HFFc6 (cell line): ENCODE results near the gene GNA15. TPM values are rescaled to one million over a fixed set of nuclear protein-coding genes. Genes with fewer than 3 reads are reported as not detected.
"Not testable (repeated sequence)": the region's sequence is repeated elsewhere in the genome, so short reads cannot be mapped to it uniquely, and the experiment has no call there.

Experiments used
- DNase-seq: peaks from one replicate; pipeline ENCODE4 v3.0.0-alpha.2; 2018
- H3K27ac Mint-ChIP-seq: 2 replicates; pipeline ENCODE4 v1.8.0; 2020; ENCODE audit warnings: mild to moderate bottlenecking, mixed read lengths
- H3K27me3 Mint-ChIP-seq: 2 replicates; pipeline ENCODE4 v1.8.0; 2021; ENCODE audit warnings: mild to moderate bottlenecking, moderate library complexity, mixed read lengths; ENCODE audit not compliant: insufficient read depth
- H3K36me3 Mint-ChIP-seq: 2 replicates; pipeline ENCODE4 v1.8.0; 2021; ENCODE audit warnings: low read depth, mixed read lengths
- H3K4me1 Mint-ChIP-seq: 2 replicates; pipeline ENCODE4 v1.8.0; 2020; ENCODE audit warnings: low read depth, mixed read lengths
- H3K4me3 Mint-ChIP-seq: 2 replicates; pipeline ENCODE4 v1.8.0; 2020; ENCODE audit warnings: mild to moderate bottlenecking, moderate library complexity, mixed read lengths
- H3K9me3 Mint-ChIP-seq: 2 replicates; pipeline ENCODE4 v1.8.0; 2020; ENCODE audit warnings: mild to moderate bottlenecking, mixed read lengths
- CTCF ChIP-seq: fragments of 200-600 bp; sonication (generic); IDR thresholded peaks from 2 replicates; pipeline ENCODE4 v1.5.0; 2021; ENCODE audit warnings: antibody characterized with exemption, mild to moderate bottlenecking
- total RNA-seq, 6 experiments: library from RNA; stranded (reverse); fragmentation: NEBNext Ultra II Directional; extraction: Animal tissue kit (Norgen Biotek cat#: 25700); gene quantifications; 2 replicates in 1 of 6; 3 replicates in 5 of 6; pipeline ENCODE4 v1.2.3, GENCODE V29; 2021

GNA15 gene
- total RNA-seq, 6 experiments from 2014 or later = not detected

GRCh38 chr19:3188627-3189596 lies 53.1 kb downstream of the GNA15 start:
- DNase-seq = no peak
- TF ChIP-seq CTCF = no peak
- Mint-ChIP-seq H3K36me3 (no peaks in the 10 kb centered on the region), H3K9me3 (no peaks in the 10 kb centered on the region), H3K4me3 (no peak overlapping the region), H3K27me3 (no peaks in the 10 kb centered on the region), H3K4me1 (peaks cover 21% of the 10 kb centered on the region), H3K27ac (no peak overlapping the region)

GRCh38 chr19:3189702-3190469 lies 54.1 kb downstream of the GNA15 start:
- Mint-ChIP-seq H3K9me3 (no peaks in the 10 kb centered on the region), H3K4me1 (peaks cover 15% of the 10 kb centered on the region), H3K27me3 (no peaks in the 10 kb centered on the region), H3K36me3 (0 out of 2 replicates have a peak, but pooled peaks cover 6% of the 10 kb centered on the region), H3K4me3 (no peak overlapping the region), H3K27ac (no peak overlapping the region)
- no peak for DNase-seq
- no peak for TF ChIP-seq CTCF

- no peak for DNase-seq
- no peak overlapping the region for H3K4me3 Mint-ChIP-seq
- H3K9me3 Mint-ChIP-seq = no peaks in the 10 kb centered on the region
- H3K4me1 Mint-ChIP-seq = peaks cover 12% of the 10 kb centered on the region
- no peak for TF ChIP-seq CTCF
- no peak overlapping the region for H3K27ac Mint-ChIP-seq
- H3K27me3 Mint-ChIP-seq = no peaks in the 10 kb centered on the region
- H3K36me3 Mint-ChIP-seq = 0 out of 2 replicates have a peak, but pooled peaks cover 6% of the 10 kb centered on the region
Observed at GRCh38 chr19:3190470-3190770, 54.6 kb downstream of the GNA15 start.

GRCh38 chr19:3190921-3191805 lies 55.3 kb downstream of the GNA15 start:
- Mint-ChIP-seq H3K27ac (no peak overlapping the region), H3K4me1 (peaks cover 12% of the 10 kb centered on the region), H3K27me3 (no peaks in the 10 kb centered on the region), H3K9me3 (no peaks in the 10 kb centered on the region), H3K4me3 (no peak overlapping the region), H3K36me3 (0 out of 2 replicates have a peak, but pooled peaks cover 6% of the 10 kb centered on the region)
- no peak for DNase-seq
- TF ChIP-seq CTCF = no peak

GRCh38 chr19:3191806-3192104 lies 55.9 kb downstream of the GNA15 start:
- not testable (repeated sequence) for H3K27me3 Mint-ChIP-seq, H3K36me3 Mint-ChIP-seq, H3K27ac Mint-ChIP-seq, H3K4me3 Mint-ChIP-seq, H3K4me1 Mint-ChIP-seq, DNase-seq, H3K9me3 Mint-ChIP-seq
